LNCAP (cell line): ENCODE measurements around the gene ITIH3.

ENCODE experiments used
- CTCF ChIP-seq: fragments of 450-650 bp; IDR thresholded peaks from 2 replicates; pipeline ENCODE4 v1.5.1; 2017; ENCODE audit warnings: mild to moderate bottlenecking

ITIH3 gene

GRCh38 chr3:52845691-52846431, 51.3 kb downstream of the ITIH3 start:
- 0 out of 2 replicates have a peak, but pooled peaks have one; percentile 28 for TF ChIP-seq CTCF

- no peak for TF ChIP-seq CTCF
Observed at GRCh38 chr3:52846432-52846965, 51.9 kb downstream of the ITIH3 start.

GRCh38 chr3:52847241-52847640, 52.6 kb downstream of the ITIH3 start:
- no peak for TF ChIP-seq CTCF

- no peak for TF ChIP-seq CTCF
Observed at GRCh38 chr3:52847726-52848125, 53.1 kb downstream of the ITIH3 start.

GRCh38 chr3:52848617-52849016, 54.0 kb downstream of the ITIH3 start:
- no peak for TF ChIP-seq CTCF

GRCh38 chr3:52849656-52850055, 55.1 kb downstream of the ITIH3 start:
- no peak for TF ChIP-seq CTCF

GRCh38 chr3:52851348-52851747, 56.8 kb downstream of the ITIH3 start:
- peak; percentile 92 for TF ChIP-seq CTCF
